Stimulated activated CD4-positive, alpha-beta T cell treated with anti-CD3 and anti-CD28 coated beads, TNF-alpha, amount 100 ng/mL, for 24 hours (primary cell): ENCODE results near the gene TM9SF3.
A peak's percentile ranks its signal among the peaks of the same experiment; 100 is the strongest.
"Not testable (repeated sequence)": the region's sequence is repeated elsewhere in the genome, so short reads cannot be mapped to it uniquely, and the experiment has no call there.

ENCODE experiments used
- DNase-seq, 3 experiments: peaks; one replicate each; pipeline ENCODE4 v3.0.0-alpha.2; 2020; ENCODE audit warnings: low read depth in 3 of 3

Gene TM9SF3

GRCh38 chr10:96600337-96600736, 13.5 kb upstream of the TM9SF3 start:
- DNase-seq: no peak

GRCh38 chr10:96598846-96599245, 12.0 kb upstream of the TM9SF3 start:
- DNase-seq: no peak

GRCh38 chr10:96596422-96597407, 9.9 kb upstream of the TM9SF3 start:
- no peak for DNase-seq

GRCh38 chr10:96595741-96596140, 8.9 kb upstream of the TM9SF3 start:
- no peak for DNase-seq

- DNase-seq: no peak
Observed at GRCh38 chr10:96591946-96592345, 5.1 kb upstream of the TM9SF3 start.

- peak in 2 of 3 experiments; percentile 5 to 30 for DNase-seq
Observed at GRCh38 chr10:96588616-96589419, 2.0 kb upstream of the TM9SF3 start.

GRCh38 chr10:96588060-96588554, 1.3 kb upstream of the TM9SF3 start:
- no peak for DNase-seq

GRCh38 chr10:96587264-96588059, 650 bp upstream of the TM9SF3 start:
- peak; percentile 4 to 30 (median 11) for DNase-seq

- peak in 1 of 3 experiments; percentile 2 for DNase-seq
Observed at GRCh38 chr10:96585736-96586418, 935 bp downstream of the TM9SF3 start.

- no peak for DNase-seq
Observed at GRCh38 chr10:96584474-96584873, 2.3 kb downstream of the TM9SF3 start.

GRCh38 chr10:96584035-96584434, 2.8 kb downstream of the TM9SF3 start:
- no peak for DNase-seq

GRCh38 chr10:96579133-96579532, 7.7 kb downstream of the TM9SF3 start:
- DNase-seq: no peak

GRCh38 chr10:96578633-96579032, 8.2 kb downstream of the TM9SF3 start:
- no peak for DNase-seq

GRCh38 chr10:96578022-96578421, 8.8 kb downstream of the TM9SF3 start:
- no peak for DNase-seq

GRCh38 chr10:96577069-96577468, 9.7 kb downstream of the TM9SF3 start:
- DNase-seq: no peak

- no peak for DNase-seq
Observed at GRCh38 chr10:96576277-96576980, 10.4 kb downstream of the TM9SF3 start.

GRCh38 chr10:96574564-96574963, 12.2 kb downstream of the TM9SF3 start:
- not testable (repeated sequence) for DNase-seq

- no peak for DNase-seq
Observed at GRCh38 chr10:96573036-96573435, 13.8 kb downstream of the TM9SF3 start.

GRCh38 chr10:96570983-96571964, 15.5 kb downstream of the TM9SF3 start:
- DNase-seq: no peak
